IMR-90 (cell line): ENCODE results near the gene EIF4A2. TPM values are rescaled to one million over a fixed set of nuclear protein-coding genes. Genes with fewer than 3 reads are reported as not detected.

Experiments
- ATAC-seq: fragments of 200-7000 bp; cut with Tn5 transposase; 2 replicates; pipeline ENCODE4 v1.9.1; 2020; ENCODE audit warnings: low read depth, mild to moderate bottlenecking, moderate library complexity
- BruUV-seq: library from RNA; stranded (reverse); fragments of 400-500 nt; replicated peaks from 2 replicates; lab custom pipeline; 2021; lab: Mats Ljungman, UMichigan
- CTCF ChIA-PET: fragments of 300-600 bp; formaldehyde crosslinking; extraction: SDS; loops from one replicate; lab custom pipeline; 2021; ENCODE audit warnings: antibody characterized with exemption; lab: Yijun Ruan, JAX
- POLR2A ChIA-PET: fragments of 300-600 bp; sonication (Branson Sonifier 250); formaldehyde crosslinking; loops from one replicate; lab custom pipeline; 2022; ENCODE audit warnings: antibody characterized with exemption; ENCODE audit not compliant: unreplicated experiment; lab: Charles Lee
- DNase-seq: peaks from one replicate; pipeline ENCODE4 v3.0.0; 2013
- H2AFZ ChIP-seq: replicated peaks from 2 replicates; pipeline ENCODE3; 2013; ENCODE audit warnings: low read length, mild to moderate bottlenecking; ENCODE audit not compliant: poor library complexity
- H2AK5ac ChIP-seq: 2 replicates; pipeline ENCODE4 v1.6.1; 2013; ENCODE audit warnings: low read depth, low read length, inconsistent platforms
- H2AK9ac ChIP-seq: replicated peaks from 2 replicates; pipeline ENCODE3; 2013; ENCODE audit warnings: mild to moderate bottlenecking, low read depth, low read length, moderate library complexity; ENCODE audit not compliant: poor library complexity
- H2BK120ac ChIP-seq: 2 replicates; pipeline ENCODE4 v1.6.1; 2013; ENCODE audit warnings: low read depth, low read length, inconsistent platforms
- H2BK15ac ChIP-seq: 3 replicates; pipeline ENCODE4 v1.6.1; 2013; ENCODE audit warnings: low read depth, low read length, inconsistent platforms
- H2BK20ac ChIP-seq: 2 replicates; pipeline ENCODE4 v1.6.1; 2013; ENCODE audit warnings: low read depth, mild to moderate bottlenecking, inconsistent platforms, low read length, moderate library complexity
- H2BK5ac ChIP-seq: 2 replicates; pipeline ENCODE4 v1.6.1; 2013; ENCODE audit warnings: mild to moderate bottlenecking, low read depth, low read length, inconsistent platforms; ENCODE audit not compliant: poor library complexity, severe bottlenecking
- H3K14ac ChIP-seq: replicated peaks from 2 replicates; pipeline ENCODE4 v1.6.1; 2013; ENCODE audit warnings: low read depth, low read length, inconsistent platforms
- H3K18ac ChIP-seq: 2 replicates; pipeline ENCODE4 v1.6.1; 2013; ENCODE audit warnings: low read depth, low read length, control low read depth
- H3K23ac ChIP-seq: 2 replicates; pipeline ENCODE4 v1.6.1; 2013; ENCODE audit warnings: low read depth, low read length, inconsistent platforms
- H3K27ac ChIP-seq: 2 replicates; pipeline ENCODE4 v1.5.1; 2013; ENCODE audit warnings: mild to moderate bottlenecking, control low read depth, low read length; ENCODE audit not compliant: insufficient read depth
- H3K27me3 ChIP-seq: 2 replicates; pipeline ENCODE4 v1.6.1; 2013; ENCODE audit warnings: low read length; ENCODE audit not compliant: control insufficient read depth, insufficient read depth
- H3K36me3 ChIP-seq: 2 replicates; pipeline ENCODE4 v1.6.1; 2013; ENCODE audit warnings: low read length, mixed read lengths; ENCODE audit not compliant: control insufficient read depth, insufficient read depth
- H3K4ac ChIP-seq: 2 replicates; pipeline ENCODE4 v1.6.1; 2013; ENCODE audit warnings: low read depth, low read length, inconsistent platforms
- H3K4me1 ChIP-seq: 2 replicates; pipeline ENCODE4 v1.6.1; 2013; ENCODE audit warnings: low read length, mixed read lengths; ENCODE audit not compliant: control insufficient read depth, insufficient read depth
- H3K4me2 ChIP-seq: 2 replicates; pipeline ENCODE4 v1.6.1; 2013; ENCODE audit warnings: low read depth, mild to moderate bottlenecking, control low read depth, low read length, moderate library complexity
- H3K4me3 ChIP-seq: 2 replicates; pipeline ENCODE4 v1.5.1; 2013; ENCODE audit warnings: low read depth, mild to moderate bottlenecking, control low read depth, low read length, moderate library complexity; ENCODE audit not compliant: insufficient read depth
- H3K56ac ChIP-seq: 2 replicates; pipeline ENCODE4 v1.6.1; 2013; ENCODE audit warnings: low read length, inconsistent platforms; ENCODE audit not compliant: insufficient read depth; ENCODE audit errors: extremely low read depth
- H3K79me1 ChIP-seq, 2 experiments: 2 replicates each; pipeline ENCODE4 v1.6.1; 2013; ENCODE audit warnings: low read length in 2 of 2, inconsistent platforms in 1 of 2, low read depth in 1 of 2
- H3K9ac ChIP-seq: 2 replicates; pipeline ENCODE4 v1.6.1; 2013; ENCODE audit warnings: low read depth, low read length, control low read depth
- H3K9me1 ChIP-seq: 2 replicates; pipeline ENCODE4 v1.6.1; 2013; ENCODE audit warnings: low read length, inconsistent platforms; ENCODE audit not compliant: insufficient read depth
- H3K9me3 ChIP-seq: 2 replicates; pipeline ENCODE4 v1.6.1; 2013; ENCODE audit warnings: low read length; ENCODE audit not compliant: control insufficient read depth, insufficient read depth
- H4K20me1 ChIP-seq: 2 replicates; pipeline ENCODE4 v1.6.1; 2013; ENCODE audit warnings: low read length, inconsistent platforms; ENCODE audit not compliant: insufficient read depth
- H4K5ac ChIP-seq: 2 replicates; pipeline ENCODE4 v1.6.1; 2013; ENCODE audit warnings: mild to moderate bottlenecking, low read depth, low read length, control low read depth
- H4K8ac ChIP-seq, 2 experiments: 2 replicates each; pipeline ENCODE4 v1.6.1; 2013; ENCODE audit warnings: low read depth in 2 of 2, low read length in 2 of 2, control low read depth in 1 of 2, inconsistent platforms in 1 of 2
- H4K91ac ChIP-seq: 2 replicates; pipeline ENCODE4 v1.6.1; 2013; ENCODE audit warnings: low read depth, low read length, inconsistent platforms; ENCODE audit not compliant: insufficient read depth
- CEBPB ChIP-seq: IDR thresholded peaks from 2 replicates; pipeline ENCODE4 v1.6.1; 2012; ENCODE audit warnings: low read depth, low read length, improper control_type of control experiment
- CHD1 ChIP-seq: IDR thresholded peaks from 2 replicates; pipeline ENCODE4 v1.6.1; 2012; ENCODE audit warnings: low read depth, low read length, improper control_type of control experiment
- MAZ ChIP-seq: IDR thresholded peaks from 2 replicates; pipeline ENCODE4 v1.6.1; 2012; ENCODE audit warnings: low read depth, mild to moderate bottlenecking, low read length, improper control_type of control experiment, moderate library complexity, borderline replicate concordance
- RAD21 ChIP-seq: IDR thresholded peaks from 2 replicates; pipeline ENCODE4 v1.6.1; 2012; ENCODE audit warnings: low read length, improper control_type of control experiment
- RFX5 ChIP-seq: IDR thresholded peaks from 2 replicates; pipeline ENCODE4 v1.8.0; 2012; ENCODE audit warnings: low read depth, mild to moderate bottlenecking, low read length, moderate library complexity
- WGBS, 2 experiments: methylation state at CpG; one replicate each; pipeline versions ENCODE4 v1.1.5 to v1.1.7; 2013; ENCODE audit warnings: missing lambda C conversion rate in 2 of 2; ENCODE audit not compliant: insufficient read length in 1 of 2; ENCODE audit errors: extremely low coverage in 2 of 2; 5-methylcytosine and 5-hydroxymethylcytosine counted together
- dilution Hi-C: fragments of 300-500 bp; cut with HindIII; formaldehyde crosslinking; loops from one replicate; pipeline ENCODE4 v1.14.3; 2018; ENCODE audit warnings: low sequenced_read_pairs; ENCODE audit not compliant: unreplicated experiment
- in situ Hi-C: fragments of 300-500 bp; cut with MboI; formaldehyde crosslinking; loops from 3 replicates; pipeline ENCODE4 v1.14.3; 2019; ENCODE audit warnings: low sequenced_read_pairs, inconsistent platforms, mixed read lengths
- intact Hi-C: fragments of 100-400 bp; cut with micrococcal nuclease; formaldehyde crosslinking; loops from 2 replicates; pipeline ENCODE4 v1.10.0; 2022
- polyA plus RNA-seq, 3 experiments: library from polyadenylated mRNA; depleted of rRNA; stranded (reverse); fragments of >200 nt; gene quantifications; 2 replicates each; pipeline ENCODE4 v1.2.3, GENCODE V29; 2012; ENCODE audit warnings: low replicate concordance in 1 of 3
- total RNA-seq: library from RNA; depleted of rRNA; stranded (reverse); fragments of >200 nt; gene quantifications from 2 replicates; pipeline ENCODE4 v1.2.3, GENCODE V29; 2012
- TF ChIP-seq, protein P1 (sequence below): conservative IDR thresholded peaks from 2 replicates; pipeline ENCODE4 v1.5.1; 2012; ENCODE audit warnings: mild to moderate bottlenecking, low read depth, low read length, improper control_type of control experiment

The EIF4A2 gene
- total and polyA plus RNA-seq, 2 of the 4 experiments (the other 2 are of a cell fraction) = 310 to 320 TPM

DNA sequence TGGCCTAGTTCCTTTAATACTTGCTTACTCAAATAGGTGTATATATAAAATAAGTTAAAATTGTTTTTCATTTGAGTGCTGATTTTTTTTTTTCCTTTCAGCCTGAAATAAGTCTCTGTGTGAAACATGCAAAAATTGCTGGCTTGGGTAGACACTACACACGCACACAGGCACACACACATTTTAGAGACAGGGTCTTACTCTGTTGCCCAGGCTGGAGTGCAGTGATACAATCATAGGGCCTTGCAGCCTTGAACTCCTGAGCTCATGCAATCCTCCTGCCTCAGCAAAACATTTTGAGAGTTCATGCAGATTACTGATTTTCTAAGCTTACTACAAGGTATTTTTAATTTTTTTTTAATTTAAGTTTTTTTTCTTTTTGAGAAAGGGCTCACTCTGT lies 35.6 kb downstream of the EIF4A2 start:
- Histone ChIP-seq H2BK5ac (no peak overlapping the region), H3K79me1 (no peaks in the 10 kb centered on the region), H3K4me1 (peaks cover 4% of the 10 kb centered on the region; the same call in 1 of the 2 replicates), H3K4ac (no peak overlapping the region), H3K4me2 (no peak overlapping the region), H3K9me1 (no peaks in the 10 kb centered on the region), H4K5ac (no peak overlapping the region), H3K27me3 (no peaks in the 10 kb centered on the region), H3K14ac (no peak overlapping the region), H3K36me3 (no peaks in the 10 kb centered on the region), H2BK120ac (no peak overlapping the region), H2AK5ac (no peak overlapping the region), H3K18ac (no peak overlapping the region), H3K56ac (no peak overlapping the region), H3K23ac (no peak overlapping the region), H2AFZ (no peak overlapping the region), H4K91ac (no peak overlapping the region), H3K9ac (no peak overlapping the region), H4K8ac (no peak overlapping the region), H3K9me3 (no peaks in the 10 kb centered on the region), H4K20me1 (no peaks in the 10 kb centered on the region), H2AK9ac (no peak overlapping the region), H2BK15ac (no peak overlapping the region), H2BK20ac (no peak overlapping the region), H3K4me3 (no peak overlapping the region), H3K27ac (no peak overlapping the region)
- in situ Hi-C loops = loop anchor here (25.0 kb wide), 1 partner anchor 832 kb away; no protein-coding TSS in a partner anchor
- WGBS, 2 experiments = no CpG with 5 or more reads among the region's 1 CpG
- DNase-seq (no peak), ATAC-seq (no peak)
- BruUV-seq = no TSS peak
- intact Hi-C loops = loop anchor here (10.0 kb wide), 1 partner anchor 534 kb away; no protein-coding TSS in a partner anchor
- TF ChIP-seq CEBPB (no peak), RAD21 (no peak), RFX5 (no peak), CHD1 (no peak), MAZ (no peak)
- TF ChIP-seq, protein P1, sequence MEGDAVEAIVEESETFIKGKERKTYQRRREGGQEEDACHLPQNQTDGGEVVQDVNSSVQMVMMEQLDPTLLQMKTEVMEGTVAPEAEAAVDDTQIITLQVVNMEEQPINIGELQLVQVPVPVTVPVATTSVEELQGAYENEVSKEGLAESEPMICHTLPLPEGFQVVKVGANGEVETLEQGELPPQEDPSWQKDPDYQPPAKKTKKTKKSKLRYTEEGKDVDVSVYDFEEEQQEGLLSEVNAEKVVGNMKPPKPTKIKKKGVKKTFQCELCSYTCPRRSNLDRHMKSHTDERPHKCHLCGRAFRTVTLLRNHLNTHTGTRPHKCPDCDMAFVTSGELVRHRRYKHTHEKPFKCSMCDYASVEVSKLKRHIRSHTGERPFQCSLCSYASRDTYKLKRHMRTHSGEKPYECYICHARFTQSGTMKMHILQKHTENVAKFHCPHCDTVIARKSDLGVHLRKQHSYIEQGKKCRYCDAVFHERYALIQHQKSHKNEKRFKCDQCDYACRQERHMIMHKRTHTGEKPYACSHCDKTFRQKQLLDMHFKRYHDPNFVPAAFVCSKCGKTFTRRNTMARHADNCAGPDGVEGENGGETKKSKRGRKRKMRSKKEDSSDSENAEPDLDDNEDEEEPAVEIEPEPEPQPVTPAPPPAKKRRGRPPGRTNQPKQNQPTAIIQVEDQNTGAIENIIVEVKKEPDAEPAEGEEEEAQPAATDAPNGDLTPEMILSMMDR = no peak
- ChIA-PET CTCF (interaction anchor here (1.1 kb wide), 1 partner anchor 204 kb away, joined by 3 read pairs; no protein-coding TSS in a partner anchor), POLR2A (no interaction called here)
- dilution Hi-C loops = no loop called here
